Measurements from ENCODE around the gene NFATC3.

The NFATC3 gene

DNA sequence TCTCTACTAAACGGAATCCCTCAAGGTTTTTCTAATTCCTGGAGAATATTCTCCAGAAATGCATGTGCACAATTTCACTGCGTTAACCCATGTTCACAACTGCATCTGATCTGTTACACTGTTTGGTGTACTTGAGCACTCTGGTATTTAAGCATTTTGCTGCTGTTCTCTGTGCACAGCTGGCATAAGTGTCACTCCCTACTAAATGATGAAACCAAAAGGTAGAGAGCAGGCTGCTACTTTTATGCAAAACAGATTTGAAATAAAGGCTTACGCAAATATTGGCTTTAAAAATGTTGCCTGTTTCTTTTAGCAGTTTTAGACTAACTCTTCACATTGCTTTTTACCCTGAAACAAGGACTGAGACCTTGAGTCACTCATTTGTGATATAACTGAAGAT lies 109.1 kb downstream of the NFATC3 start:
- FAIRE-seq, result no peak

DNA sequence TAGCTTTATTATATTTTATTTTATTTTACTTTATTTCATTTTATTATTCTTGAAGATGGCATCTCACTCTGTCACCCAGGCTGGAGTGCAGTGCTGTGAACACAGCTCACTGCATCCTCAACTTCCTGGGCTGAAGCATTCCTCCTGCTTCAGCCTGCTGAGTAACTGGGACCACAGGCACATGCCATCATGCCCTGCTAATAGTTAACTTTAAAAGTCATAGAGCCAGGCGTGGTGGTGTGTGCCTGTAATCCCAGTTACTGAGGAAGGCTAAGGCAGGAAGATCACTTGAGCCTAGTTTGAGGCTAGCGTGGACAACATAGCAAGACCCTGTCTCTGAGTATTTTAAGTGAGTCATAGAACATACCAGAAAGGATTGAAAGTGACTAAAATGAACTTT lies 112.1 kb downstream of the NFATC3 start:
- FAIRE-seq, result no peak

DNA sequence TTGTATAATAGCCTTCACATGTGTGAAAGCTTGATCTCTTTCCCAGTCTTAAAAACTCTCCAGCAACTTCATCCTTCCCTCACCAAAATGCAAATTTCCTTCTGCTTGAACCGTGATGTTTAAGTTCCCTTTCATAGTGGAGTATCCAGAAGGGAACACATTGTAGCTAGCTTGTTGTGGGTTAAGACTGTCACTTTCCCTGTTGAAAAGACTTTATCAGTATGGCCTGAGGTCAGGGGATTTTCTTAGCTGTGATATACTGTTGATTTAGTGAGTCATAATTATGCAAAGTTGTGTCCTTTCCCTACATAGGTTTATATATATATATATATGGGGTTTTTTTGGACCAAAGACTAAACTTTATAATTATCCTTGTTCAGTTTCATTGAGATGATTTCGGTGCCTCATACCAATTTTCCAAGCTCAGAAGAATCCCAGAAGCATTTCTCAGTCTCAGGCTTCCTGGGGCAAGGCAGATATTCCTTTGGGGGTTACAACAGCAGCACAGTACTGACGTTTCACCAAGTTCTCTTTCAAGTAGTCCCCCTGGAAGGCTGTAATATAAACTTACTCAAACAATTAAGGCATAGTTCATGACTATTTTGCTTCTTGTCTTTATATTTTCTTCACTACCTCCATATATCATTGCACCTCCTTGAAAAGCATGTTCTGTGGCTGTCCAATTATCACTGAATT lies 115.1 kb downstream of the NFATC3 start:
- no peak for FAIRE-seq

DNA sequence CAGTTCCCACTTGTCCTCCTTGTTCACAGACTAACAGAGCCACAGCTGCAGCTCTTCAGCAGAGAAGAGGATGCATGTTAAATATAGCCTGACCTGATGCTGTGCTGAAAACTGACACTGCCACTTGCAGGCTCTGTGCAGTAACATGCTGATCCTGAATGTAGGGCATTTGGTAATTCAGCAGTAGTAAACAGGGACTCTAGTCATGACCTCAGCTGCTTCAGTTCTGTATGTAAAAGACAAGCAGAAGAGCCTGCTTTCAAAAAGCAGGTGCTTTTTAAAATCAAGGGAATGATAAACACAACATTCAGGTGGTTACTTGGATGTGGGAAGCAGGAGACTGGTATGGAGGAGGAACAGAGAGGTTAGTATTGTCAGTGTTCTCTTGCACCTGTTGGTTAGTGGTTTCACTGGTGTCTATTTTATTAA lies 116.9 kb downstream of the NFATC3 start:
- FAIRE-seq, result no peak

DNA sequence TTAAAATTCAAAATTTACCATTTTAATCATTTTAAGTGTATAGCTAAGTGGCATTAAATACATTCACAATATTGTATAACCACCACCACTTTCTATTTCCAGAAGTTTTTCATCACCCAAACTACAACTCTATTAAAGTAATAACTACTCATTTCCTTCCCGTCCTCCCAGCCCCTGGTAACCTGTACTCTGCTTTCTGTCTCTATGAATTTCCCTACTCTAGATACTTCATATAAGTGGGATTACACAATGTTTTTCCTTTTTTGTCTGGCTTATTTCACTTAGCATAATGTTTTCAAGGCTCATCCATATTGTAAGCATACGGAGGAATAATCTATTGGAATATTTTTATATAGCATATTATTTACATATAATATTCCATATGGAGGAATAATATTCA lies 121.1 kb downstream of the NFATC3 start:
- no peak for FAIRE-seq

DNA sequence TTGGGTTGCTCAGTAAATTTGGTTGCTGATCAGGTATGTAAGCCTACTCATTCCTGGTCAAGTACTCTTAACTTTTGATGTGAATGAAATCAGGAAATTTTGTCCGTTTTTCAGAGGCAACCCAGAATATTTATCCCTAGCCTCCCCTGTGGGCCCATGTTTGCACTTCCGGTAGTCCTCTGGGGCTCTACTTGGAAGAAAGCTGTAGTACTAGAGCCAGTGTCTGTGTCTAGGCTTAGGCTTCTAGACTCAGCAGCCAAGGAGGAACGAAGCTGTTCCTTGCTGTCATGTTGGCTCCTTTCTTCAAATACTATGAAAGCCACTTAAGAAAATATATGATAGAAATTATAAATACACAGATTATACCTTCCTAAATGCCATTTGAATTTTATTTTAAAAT lies 129.6 kb downstream of the NFATC3 start:
- FAIRE-seq, result no peak

DNA sequence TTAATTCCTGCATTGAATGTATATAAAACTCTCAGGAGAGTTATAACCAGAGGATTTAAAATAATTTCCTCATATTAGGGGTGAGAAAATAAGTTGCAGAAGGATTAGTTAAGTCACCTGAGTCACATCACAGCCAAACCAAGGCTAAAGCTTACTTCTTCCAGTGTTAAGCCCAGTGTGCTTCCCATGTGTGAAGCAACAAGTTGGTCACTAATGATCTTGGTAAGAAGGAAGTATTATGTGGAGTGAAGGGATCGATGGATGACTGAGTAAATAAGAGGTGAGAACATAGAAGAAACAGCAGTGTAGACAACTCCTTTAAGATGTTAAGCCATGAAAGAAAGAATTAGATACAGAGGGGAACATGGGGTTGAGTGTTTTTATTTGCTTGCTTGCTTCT lies 130.1 kb downstream of the NFATC3 start:
- no peak for FAIRE-seq

DNA sequence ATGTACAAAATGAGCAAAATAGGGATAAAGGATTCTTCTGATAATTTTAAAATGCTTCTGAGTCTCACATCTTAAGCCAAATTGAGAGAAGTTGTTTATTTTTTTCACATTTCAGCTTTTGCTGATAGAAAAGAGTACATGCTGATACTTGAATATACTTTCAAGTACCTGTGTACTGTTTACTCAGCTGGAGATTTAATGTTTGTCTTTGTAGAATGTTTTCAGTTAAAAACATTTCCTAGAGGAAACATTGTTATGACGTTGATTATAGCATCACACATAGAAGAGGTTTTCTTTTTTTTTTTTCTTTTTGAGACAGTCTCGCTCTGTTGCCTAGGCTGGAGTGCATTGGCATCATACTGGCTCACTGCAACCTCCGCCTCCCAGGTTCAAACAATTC lies 131.1 kb downstream of the NFATC3 start:
- FAIRE-seq, result no peak

DNA sequence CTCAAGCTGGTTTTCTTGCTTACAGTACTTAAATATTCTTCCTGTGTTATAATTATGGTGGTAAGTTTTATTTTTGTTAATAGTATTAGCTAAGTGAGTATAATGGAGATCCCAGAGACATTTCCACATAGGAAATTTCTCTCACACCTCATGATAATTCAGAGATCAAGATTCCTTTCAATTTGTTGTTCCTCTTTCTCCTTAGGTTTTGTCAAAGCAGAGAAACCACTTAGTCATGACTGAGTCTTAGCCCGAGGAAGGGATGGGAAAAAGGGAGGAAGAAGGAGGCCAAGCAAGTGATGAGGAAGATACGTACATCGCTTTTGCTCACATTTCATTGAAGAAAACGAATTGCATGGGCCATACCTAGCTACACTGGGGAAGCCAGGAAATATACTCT lies 132.3 kb downstream of the NFATC3 start:
- no peak for FAIRE-seq

DNA sequence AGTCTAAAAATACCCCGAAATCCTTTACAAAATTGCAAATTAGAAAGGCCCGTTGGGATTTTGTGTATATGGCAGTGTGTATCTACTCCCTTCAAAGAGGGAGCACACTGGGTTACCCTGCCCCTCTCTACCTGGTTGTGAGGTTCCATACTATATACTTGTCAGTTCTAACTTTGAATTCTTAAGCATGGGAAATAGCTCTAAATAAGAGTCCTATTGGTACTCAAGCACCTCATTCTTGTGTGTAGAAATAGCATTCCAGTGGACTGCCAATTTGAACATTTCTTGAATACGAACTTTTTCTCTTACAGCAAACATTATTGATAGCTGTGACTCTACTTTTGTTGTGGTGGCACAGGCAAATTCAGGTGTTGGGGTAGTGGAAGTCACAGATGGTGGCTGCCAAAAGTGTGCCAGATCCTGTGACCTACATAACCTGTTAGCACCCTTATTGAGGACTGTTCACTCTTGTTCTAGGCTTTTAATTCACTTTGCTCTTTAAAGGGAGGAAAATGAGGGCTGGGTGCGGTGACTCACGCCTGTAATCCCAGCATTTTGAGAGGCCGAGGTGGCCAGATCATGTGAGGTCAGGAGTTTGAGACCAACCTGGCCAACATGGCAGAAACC lies 134.7 kb downstream of the NFATC3 start:
- no peak for FAIRE-seq

DNA sequence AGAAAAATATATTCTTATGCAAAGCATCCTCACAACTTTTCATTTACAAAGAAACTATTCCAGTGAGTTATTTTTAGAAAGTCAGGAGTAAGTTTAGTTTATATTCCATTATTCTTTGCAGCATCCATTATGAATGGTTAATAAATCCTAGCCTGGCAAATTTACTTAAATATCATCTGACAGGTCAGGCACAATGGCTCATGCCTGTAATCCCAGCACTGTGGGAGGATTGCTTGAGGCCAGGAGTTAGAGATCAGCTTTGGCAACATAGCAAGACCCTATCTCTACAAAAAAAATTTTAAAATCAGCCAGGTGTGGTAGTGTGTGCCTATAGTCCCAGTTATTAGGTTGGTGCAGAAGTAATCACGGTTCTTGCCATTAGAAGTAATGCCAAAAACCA lies 137.9 kb downstream of the NFATC3 start:
- no peak for FAIRE-seq

DNA sequence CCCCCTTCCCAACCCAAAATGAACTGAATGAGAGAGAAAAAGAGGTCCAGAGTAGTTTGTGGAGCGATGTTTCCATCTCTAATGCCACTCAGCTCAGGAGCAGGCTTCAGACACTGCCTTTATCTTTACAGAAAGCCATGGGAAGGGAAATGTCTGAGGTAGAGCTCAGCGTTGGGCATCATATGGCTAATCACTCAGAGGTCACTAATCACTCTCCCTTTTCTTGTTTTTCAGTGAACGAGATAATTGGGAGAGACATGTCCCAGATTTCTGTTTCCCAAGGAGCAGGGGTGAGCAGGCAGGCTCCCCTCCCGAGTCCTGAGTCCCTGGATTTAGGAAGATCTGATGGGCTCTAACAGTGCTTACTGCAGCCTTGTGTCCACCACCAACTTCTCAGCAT lies 140.9 kb downstream of the NFATC3 start:
- FAIRE-seq, result no peak

DNA sequence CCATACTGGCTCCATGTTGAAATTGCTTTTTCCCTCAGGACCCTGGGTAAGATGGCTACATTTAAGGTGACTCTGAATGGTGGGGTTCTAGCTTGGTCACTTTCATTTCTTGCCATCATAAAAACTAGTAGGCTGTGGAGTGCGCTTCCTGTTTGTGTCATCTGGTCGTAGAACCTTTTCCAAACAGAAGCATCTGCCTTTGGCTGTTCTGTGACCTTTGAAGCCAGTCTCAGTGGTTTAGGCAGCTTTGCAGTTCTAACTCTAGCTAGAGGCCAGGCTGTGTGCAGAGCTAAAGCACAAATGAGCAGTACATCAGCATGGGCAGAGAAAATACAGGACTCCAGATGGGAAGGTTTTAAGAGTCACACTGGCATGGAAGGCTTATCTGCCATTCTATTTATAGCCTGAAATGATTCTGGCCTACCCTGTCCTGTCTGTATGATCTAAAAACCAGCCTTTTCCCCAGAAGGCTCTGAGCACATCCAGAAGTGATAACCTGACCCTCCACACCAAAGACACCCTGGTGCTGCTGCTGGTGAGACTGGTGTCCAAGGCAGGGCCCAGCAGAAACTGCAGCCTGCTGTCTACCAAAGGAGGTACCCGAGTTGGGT lies 142.1 kb downstream of the NFATC3 start:
- no peak for FAIRE-seq

DNA sequence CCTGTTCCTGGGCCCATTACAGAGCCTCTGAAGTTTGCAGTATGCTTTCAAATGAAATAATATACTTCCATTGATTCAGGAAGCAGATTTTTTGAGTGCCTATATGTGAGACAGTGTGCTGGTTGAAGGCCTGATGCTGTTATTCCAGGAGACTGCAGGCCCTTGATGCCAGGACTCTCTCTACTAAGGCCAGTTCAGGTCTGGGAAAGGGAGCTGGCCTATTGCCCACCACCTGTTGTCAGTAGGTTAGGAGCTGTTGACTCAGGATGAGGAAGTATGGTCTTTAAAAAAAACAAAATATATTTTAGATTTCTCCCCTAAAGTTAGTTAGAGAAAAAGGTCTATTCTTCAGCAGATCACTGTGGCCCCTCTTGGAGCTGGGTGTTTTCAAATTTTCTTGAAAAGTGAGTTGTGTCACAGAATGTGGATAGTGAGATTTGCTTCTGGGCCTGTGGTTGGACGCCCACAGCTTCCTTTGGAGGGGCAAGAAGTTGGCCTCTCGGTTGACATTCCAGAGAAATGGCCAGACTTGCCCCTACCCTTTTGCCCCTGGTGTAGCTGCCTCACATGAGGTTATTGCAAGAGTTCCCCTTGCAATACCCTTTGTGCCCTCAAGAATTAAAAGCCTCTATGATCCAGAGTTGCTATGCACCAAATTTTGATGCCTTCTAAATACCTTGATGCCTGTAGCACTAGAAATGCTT lies 142.8 kb downstream of the NFATC3 start:
- no peak for FAIRE-seq

DNA sequence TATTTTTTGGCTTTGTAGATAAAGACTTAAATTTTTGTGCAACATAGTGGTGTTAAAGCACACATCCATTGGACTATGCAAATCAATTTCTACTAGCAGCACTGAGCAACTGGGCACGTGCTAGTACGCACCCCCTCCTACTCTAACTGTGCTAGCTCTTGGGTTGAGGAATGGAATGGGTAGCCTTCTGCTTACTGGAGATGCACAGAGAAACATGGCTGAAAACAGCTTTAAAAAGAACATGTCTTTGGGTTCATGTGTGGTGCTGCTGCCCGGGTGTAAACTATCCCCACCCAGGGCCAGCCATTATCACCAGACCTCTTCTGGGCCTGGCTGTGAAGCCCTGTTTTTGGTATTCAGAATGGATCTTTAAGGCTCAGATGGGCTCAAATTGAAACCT lies 143.5 kb downstream of the NFATC3 start:
- no peak for FAIRE-seq

DNA sequence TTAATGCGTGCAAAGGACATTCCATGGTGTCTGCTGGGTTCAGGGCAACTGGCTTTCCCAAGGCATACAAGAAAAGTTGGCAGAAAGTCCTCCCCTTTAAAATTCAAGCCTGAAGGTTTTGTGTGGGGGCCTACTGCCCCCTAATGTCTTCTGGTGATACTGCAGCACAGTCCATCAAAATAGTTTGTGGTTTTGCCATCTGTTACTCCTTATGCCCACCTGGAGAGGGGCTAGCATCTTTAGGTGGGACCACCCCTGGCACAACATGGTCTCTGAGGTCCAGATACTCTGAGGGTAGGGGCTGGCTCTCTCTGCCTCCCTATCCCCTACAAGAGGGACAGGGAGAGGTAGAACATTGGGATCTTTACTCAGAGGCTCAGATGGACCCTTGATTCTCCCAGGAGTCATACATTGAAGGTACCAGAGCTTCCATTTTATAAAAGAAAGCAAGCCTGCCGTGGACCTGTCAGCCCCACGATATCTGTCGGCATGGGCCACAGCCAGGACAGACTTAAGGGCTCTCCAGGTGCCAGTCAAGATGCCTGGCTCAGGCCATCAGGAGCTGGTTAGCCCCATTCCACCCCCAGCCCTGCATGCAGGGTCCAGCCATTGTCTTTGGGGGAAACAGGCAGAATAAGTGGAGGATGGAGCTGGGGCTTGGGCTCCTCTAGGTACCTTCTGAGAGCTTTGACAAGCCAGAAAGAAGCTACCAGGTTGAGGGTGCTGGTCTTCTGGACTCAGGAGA lies 144.4 kb downstream of the NFATC3 start:
- peak; percentile 78 for FAIRE-seq

DNA sequence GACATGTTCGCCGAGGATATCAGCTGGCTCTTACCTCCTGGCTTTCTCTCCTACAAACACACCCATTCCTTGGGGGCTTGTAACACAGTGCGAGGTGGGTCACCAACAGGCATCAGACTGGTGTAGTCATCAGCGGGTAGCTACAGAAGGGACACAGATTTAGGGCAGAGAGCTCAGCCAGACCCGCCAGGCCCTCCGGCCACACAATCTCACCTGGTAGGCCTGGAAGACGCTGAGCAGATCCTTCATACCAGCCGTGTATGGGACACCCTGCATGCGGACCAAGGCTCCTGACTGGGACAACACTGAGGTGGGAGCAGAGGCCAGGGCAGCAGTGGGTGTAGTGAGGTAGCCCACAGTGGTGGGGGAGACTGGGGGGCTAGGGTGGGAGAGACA lies 145.0 kb downstream of the NFATC3 start:
- FAIRE-seq, result no peak

DNA sequence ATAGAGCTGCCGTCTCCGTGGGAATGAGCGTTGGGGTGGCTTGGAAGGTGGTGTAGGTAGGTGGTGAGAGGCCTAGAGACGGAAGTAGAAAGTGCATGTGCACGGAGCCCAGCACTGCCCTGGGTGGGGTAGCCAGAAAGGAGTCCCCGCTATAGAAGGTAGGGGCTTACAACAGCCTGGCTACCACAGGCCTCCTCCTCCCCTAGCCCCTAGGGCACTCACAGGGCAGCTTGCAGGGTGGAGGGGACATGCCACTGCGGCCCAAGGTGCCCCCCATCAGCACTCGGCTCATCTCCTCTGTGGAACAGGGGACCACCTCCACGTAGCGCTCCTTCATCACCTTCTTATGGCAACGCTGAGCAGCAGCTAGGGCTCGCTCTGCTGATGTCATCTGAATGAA lies 145.8 kb downstream of the NFATC3 start:
- no peak for FAIRE-seq

DNA sequence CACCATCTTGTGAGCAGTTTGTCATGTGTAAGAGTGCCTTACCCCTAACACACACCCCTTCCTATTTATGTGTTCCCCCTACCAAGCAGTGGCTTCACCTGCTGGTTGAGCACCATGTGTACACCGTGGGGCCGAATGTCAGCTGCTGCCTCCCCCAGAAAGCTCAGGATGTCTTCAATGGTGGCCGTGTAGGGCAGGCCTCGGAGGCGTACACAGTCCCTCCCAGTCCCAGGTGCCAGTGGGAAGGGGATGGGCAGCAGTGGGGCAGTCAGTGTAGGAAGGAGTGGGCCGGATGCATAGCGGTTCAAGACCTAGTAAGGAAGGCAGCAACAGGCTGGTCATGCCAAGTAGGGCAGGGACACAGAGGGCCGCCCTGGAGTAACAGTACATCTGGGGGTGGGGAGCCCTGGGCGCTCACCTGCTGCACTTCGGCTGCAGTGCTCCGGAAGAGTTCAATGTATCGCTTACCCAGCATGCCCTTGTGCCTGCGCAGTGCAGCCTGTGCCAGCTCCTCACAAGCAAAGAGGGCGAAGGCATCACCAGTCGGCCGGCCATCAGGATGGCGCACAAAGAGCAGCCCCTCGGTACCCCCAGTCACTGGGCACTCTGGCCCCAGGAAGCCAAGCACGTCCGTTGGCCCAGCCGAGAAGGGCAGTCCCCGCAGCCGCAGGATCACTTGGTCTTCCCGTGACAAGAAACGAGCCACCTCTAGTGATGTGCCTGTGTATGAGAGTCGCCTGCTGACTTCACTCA lies 146.4 kb downstream of the NFATC3 start:
- FAIRE-seq, result no peak

DNA sequence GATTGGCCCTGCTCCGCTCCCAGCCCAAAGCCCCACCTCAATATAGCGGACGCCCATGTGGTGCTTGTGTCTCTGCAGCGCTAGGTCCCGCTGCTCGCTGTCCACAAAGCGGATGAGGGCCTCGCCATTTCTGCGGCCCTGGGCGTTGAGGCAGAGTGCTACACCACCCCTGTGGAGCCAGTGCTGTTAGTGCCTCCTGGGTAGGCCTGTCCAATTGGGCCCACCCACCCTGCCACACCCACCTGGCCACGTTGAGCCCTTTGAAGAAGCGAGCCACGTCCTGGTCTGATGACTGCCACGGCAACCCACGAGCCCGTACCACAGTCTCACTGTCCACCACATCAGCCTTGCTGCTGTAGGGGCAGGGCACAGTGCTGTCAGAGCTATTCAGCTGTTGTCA lies 147.2 kb downstream of the NFATC3 start:
- no peak for FAIRE-seq

DNA sequence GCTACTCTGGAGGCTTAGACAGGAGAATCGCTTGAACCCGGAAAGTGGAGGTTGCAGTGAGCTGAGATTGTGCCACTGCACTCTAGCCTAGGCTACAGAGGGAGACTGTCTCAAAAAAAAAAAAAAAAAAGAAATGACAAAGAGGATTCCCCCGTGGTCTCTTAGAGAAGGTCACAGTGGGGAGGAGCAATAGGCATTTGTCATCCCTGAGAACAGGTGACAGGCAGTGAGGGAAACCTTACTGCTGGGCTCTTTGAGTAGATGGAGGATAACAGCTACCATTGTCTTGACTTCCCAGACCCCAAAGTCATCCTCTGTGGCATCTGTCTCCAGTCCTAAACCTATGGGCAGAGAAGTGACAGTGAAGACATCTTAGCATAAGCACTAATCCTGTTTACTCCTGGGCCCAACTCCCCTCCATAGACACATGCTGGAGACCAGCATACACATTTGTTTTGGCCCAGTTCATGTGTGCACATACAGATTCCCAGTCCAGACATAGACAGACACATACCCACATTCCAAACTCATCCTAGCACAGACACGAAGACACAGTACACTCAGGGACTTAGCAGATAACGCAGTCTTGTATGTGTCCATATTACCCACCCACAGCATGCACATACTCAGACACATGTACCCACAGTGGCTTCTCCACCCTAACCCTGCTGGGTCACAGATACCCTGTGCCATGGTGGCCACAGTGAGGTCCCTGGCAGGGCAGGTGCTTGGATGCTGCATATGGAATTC lies 148.1 kb downstream of the NFATC3 start:
- FAIRE-seq, result no peak

DNA sequence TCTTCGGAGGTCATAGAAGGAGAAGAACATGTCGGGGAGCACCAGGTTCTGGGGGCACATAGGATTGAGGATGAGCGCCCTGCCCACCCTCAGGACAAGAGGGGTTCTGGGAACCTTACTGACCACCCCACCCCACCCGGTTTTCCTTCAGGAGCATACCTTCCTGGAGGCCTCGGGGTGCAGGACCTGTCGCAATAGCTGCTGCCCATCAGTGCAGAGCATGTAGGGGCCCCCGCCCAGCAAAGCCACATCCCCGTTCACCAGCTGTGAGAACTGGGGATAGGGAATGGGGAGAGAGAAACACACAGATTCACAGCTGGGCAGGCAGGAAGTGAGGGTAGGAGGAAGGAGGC lies 148.6 kb downstream of the NFATC3 start:
- FAIRE-seq, result no peak
